GM19193 (cell line): ENCODE results near the gene TFAP2D.

ENCODE experiments used
- POLR2A ChIP-seq: IDR thresholded peaks from 4 replicates; pipeline ENCODE4 v1.6.1; 2011; ENCODE audit not compliant: insufficient read depth, insufficient read length; ENCODE audit errors: extremely low read depth

The TFAP2D gene

GRCh38 chr6:50821441-50822077, 108.2 kb downstream of the TFAP2D start:
- no peak for TF ChIP-seq POLR2A

DNA sequence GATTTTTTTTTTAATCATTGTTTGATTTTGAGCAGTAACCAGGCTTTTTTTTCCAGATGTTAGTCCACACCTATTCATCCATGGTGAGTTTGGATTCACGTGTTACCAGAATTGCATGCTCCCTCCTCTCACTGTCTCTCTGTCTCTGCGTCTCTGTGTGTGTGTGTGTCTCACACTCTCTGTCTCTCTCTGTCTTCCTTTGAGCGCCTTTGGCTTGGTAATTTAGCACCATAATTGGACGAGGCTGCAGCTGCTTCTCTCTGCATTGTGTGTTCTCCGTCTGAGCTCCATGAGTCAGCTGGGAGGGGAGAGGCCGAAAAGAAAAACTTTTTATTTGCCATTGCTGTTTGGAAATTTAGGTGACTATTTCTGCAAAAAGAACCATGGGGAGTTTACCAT, 108.8 kb downstream of the TFAP2D start:
- no peak for TF ChIP-seq POLR2A
